GM19455 (cell line): ENCODE measurements around the gene CHAC2.
"Not testable (repeated sequence)": the region's sequence is repeated elsewhere in the genome, so short reads cannot be mapped to it uniquely, and the experiment has no call there.

ENCODE experiments used
- ATAC-seq: cut with Tn5 transposase; IDR thresholded peaks from one replicate; pipeline ENCODE4 v1.9.1; 2021; ENCODE audit not compliant: unreplicated experiment

Gene CHAC2

GRCh38 chr2:53777134-53777533 is 9.5 kb downstream of the CHAC2 start:
- no peak for ATAC-seq

GRCh38 chr2:53778536-53779162 is 11.0 kb downstream of the CHAC2 start:
- ATAC-seq, result no peak

DNA sequence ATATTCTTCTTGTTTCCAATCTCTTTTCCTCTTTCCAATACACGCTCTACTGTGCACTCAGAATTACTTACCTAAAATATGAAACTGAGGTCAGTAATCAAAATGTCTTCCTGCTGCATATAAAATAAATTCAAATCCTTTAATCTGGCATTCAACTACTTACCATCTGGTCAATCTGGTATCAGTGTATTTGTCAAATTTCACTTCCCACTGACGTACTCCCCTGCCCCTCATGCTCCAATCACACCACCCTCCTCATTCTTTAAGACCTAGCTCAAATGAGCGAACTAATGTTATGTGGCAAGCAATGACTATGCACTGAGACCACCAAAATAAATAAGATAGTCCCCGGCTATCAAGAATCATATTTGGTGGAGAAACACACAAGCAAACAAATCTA is 12.5 kb downstream of the CHAC2 start:
- no peak for ATAC-seq

DNA sequence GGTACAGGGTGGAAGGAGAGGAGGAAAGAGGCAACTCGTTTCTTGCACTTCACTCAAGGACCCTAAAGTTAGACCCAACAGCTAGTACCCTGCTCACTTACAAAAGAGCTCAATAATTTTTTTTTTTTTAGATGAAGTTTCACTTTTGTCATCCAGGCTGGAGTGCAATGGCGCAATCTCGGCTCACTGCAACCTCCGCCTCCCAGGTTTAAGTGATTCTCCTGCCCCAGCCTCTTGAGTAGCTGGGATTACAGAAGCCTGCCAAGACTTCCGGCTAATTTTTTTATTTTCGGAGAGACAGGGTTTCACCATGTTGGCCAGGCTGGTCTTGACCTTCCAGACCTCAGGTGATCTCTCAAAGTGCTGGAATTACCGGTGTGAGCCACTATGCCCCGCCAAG is 15.1 kb downstream of the CHAC2 start:
- no peak for ATAC-seq

GRCh38 chr2:53784436-53784835 is 16.8 kb downstream of the CHAC2 start:
- ATAC-seq, result no peak

DNA sequence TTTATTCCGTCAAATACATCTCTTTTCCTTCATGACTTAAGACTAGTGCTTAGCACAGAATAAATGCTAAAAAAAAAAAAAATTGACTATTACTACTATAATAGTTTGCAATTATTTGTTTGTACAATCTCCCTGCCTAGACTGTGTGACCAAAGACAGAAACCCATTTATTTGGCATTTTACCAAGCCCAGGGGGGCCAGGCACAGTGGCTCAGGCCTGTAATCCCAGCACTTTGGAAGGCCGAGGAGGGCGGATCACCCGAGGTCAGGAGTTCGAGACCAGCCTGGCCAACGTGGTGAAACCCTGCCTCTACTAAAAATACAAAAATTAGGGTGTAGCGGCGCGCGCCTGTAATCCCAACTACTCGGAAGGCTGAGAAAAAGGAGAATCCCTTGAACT is 17.8 kb downstream of the CHAC2 start:
- no peak for ATAC-seq

- peak; percentile 1 for ATAC-seq
Observed at GRCh38 chr2:53786352-53786704, 18.7 kb downstream of the CHAC2 start.

GRCh38 chr2:53786705-53787613 is 19.4 kb downstream of the CHAC2 start, which contains the start of the genes ASB3 and ERLEC1:
ASB3 (minus strand) TSS chr2:53786953; CDS start chr2:53765572, 21,381 bp downstream.
ERLEC1 (plus strand) TSS chr2:53787044; CDS start chr2:53787211, 167 bp downstream.
- ATAC-seq, result peak; percentile 98

- ATAC-seq, result no peak
Observed at GRCh38 chr2:53787614-53788289, 20.1 kb downstream of the CHAC2 start.

DNA sequence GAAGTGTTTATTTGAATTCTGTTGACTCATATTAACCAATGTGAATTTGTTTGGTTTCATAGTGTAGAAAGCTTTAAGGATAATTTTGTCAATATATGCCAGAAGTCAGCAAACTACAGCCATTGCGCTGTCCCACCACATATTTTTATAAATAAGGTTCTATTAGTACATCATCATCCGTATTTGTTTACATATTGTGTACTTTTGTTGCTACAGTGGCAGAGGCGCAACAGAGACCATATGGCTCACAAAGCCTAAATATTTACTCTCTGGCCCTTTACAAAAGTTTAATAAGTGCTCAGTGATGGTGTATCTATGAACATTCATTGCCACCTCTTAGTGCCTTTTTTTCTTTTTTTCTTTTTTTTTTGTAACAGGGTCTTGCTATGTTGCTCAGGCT is 25.7 kb downstream of the CHAC2 start:
- no peak for ATAC-seq

GRCh38 chr2:53793821-53794220 is 26.2 kb downstream of the CHAC2 start:
- no peak for ATAC-seq

- no peak for ATAC-seq
Observed at GRCh38 chr2:53801547-53801946, 33.9 kb downstream of the CHAC2 start.

- no peak for ATAC-seq
Observed at GRCh38 chr2:53802617-53803151, 35.1 kb downstream of the CHAC2 start.

DNA sequence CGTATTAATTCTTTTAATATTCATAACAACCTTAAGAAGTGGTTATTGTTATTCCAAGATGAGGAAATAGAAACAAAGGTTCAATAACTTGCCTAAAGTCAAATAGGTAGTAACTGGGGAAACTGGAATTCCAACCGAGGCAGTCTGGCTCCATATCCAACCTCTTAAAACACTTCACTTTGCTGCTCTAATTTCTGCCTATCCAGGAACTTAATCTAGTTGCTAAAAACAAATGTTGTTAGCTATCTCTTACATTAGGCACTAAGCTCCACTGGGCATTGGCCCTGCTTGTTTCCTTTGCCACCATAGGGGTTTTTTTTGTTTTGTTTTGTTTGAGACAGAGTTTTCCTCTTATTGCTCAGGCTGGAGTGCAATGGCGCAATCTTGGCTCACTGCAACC is 44.0 kb downstream of the CHAC2 start:
- no peak for ATAC-seq

DNA sequence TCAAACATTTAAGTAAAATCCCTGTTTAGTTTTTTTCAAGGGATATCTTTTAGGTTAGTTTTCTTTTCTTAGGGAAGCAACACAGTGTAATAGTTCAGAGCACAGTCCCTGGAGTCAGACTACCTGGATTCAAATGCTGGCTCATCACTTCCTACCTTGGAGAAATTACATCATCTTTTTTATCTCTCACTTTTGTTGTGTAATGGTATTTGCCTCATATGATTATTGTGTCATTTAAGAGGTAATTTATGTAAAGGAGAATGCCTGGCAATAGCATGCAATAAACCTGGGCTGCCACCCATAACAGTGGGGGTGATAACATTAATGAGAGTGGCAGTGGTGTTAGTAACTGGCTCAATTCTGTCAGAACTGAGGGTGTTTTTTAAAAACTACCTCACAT is 45.5 kb downstream of the CHAC2 start:
- ATAC-seq, result no peak

- no peak for ATAC-seq
Observed at GRCh38 chr2:53818854-53819435, 51.3 kb downstream of the CHAC2 start.

GRCh38 chr2:53819634-53820033 is 52.0 kb downstream of the CHAC2 start:
- no peak for ATAC-seq

DNA sequence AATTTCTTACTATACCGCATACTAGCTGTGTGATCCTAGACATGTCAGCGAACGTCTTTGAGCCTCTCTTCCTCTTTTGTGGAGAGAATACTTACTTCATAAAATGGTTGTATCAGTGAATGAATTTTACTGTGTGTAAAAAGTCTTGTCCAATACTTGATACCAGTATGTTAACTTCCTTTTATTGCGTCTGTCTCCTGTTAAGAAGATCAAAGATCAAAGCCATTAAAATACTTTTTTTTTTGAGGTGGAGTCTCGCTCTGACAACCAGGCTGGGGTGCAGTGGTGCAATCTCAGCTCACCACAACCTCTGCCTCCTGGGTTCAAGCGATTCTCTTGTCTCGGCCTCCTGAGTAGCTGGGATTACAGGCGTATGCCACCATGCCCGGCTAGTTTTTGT is 52.4 kb downstream of the CHAC2 start:
- ATAC-seq, result no peak

GRCh38 chr2:53820711-53821110 is 53.1 kb downstream of the CHAC2 start:
- no peak for ATAC-seq

- ATAC-seq, result no peak
Observed at GRCh38 chr2:53821810-53822209, 54.2 kb downstream of the CHAC2 start.

DNA sequence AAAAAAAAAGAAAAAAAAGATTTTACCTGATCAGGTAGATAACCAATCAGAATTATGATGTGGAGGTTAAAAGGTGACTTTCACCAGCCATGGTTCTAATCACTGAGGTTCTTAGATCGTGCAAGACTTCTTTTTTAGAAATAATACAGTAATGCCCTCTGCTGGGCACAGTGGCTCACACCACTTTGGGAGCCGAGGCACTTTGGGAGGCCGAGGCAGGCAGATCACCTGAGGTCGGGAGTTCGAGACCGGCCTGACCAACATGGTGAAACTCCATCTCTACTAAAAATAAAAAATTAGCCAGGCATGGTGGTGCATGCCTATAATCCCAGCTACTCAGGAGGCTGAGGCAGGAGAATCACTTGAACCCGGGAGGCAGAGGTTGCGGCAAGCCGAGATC is 56.0 kb downstream of the CHAC2 start:
- not testable (repeated sequence) for ATAC-seq
